ENCODE results near the gene BMP15. TPM values are rescaled to one million over a fixed set of nuclear protein-coding genes. Genes with fewer than 3 reads are reported as not detected.

The BMP15 gene
- total and polyA plus RNA-seq, 2 of the 8 experiments (the other 6 are each of a cell fraction or from before 2014, with no cell fraction given) = not detected

- no peaks in the 10 kb centered on the region for H3K79me1 ChIP-seq (ENCODE audit: low read depth, low read length)
- no peak overlapping the region for H2AK5ac ChIP-seq (ENCODE audit: low read depth, low read length)
- H4K91ac ChIP-seq (replicated peaks; ENCODE audit: insufficient read length, low read length) = no peak overlapping the region
- H3K23me2 ChIP-seq (ENCODE audit: low read depth, low read length) = no peaks in the 10 kb centered on the region
- WGBS, 2 experiments (ENCODE audit: extremely low coverage in 1 of 2, insufficient coverage in 1 of 2, insufficient read length in 1 of 2, insufficient replicate concordance in 2 of 2, low coverage in 1 of 2, low lambda C conversion rate in 2 of 2, missing lambda C conversion rate in 1 of 2) = 100% methylated on average over 1 of the region's 1 CpG; no CpG with 5 or more reads in 1 of the 2 experiments
- H3K27ac ChIP-seq (ENCODE audit: low read depth, low read length) = no peak overlapping the region
- H3K36me3 ChIP-seq (ENCODE audit: control insufficient read depth in 2 of 4, insufficient read depth in 4 of 4, low read length in 3 of 4) = no peaks in the 10 kb centered on the region
- no peak overlapping the region for H3K4me3 ChIP-seq (ENCODE audit: extremely low read depth in 1 of 4, insufficient read depth in 2 of 4, low read depth in 3 of 4, low read length in 4 of 4)
- no peak overlapping the region for H3K18ac ChIP-seq (ENCODE audit: extremely low read depth, low read length)
- no peak overlapping the region for H2BK5ac ChIP-seq (ENCODE audit: low read depth, low read length)
- CTCF ChIA-PET (ENCODE audit: partially characterized antibody) = interaction anchor here (1.0 to 1.3 kb wide), 2 partner anchors 12 to 266 kb away, joined by 3 read pairs; no protein-coding TSS in a partner anchor
- H4K8ac ChIP-seq (ENCODE audit: extremely low read depth, insufficient read depth, low read length) = no peak overlapping the region
- H3K9ac ChIP-seq (replicated peaks in 1 of 4; ENCODE audit: extremely low read depth in 1 of 4, low read depth in 3 of 4, low read length in 3 of 4) = no peak overlapping the region
- no peak overlapping the region for H3K14ac ChIP-seq (ENCODE audit: insufficient read length)
- no peaks in the 10 kb centered on the region for H3K4me1 ChIP-seq (replicated peaks in 1 of 4; ENCODE audit: control insufficient read depth in 3 of 4, insufficient read depth in 4 of 4, low read length in 3 of 4)
- H2BK15ac ChIP-seq (ENCODE audit: low read length) = no peak overlapping the region
- no peak overlapping the region for H2AFZ ChIP-seq (ENCODE audit: low read length)
- no peaks in the 10 kb centered on the region for H3K27me3 ChIP-seq (replicated peaks in 1 of 4; ENCODE audit: control insufficient read depth in 3 of 4, extremely low read depth in 1 of 4, insufficient read depth in 3 of 4, low read length in 3 of 4)
- H2BK120ac ChIP-seq (replicated peaks; ENCODE audit: low read depth, low read length) = no peak overlapping the region
- H3K56ac ChIP-seq (replicated peaks; ENCODE audit: insufficient read length, low read depth, low read length) = no peak overlapping the region
- H3K9me3 ChIP-seq (ENCODE audit: insufficient read depth in 2 of 2, low read depth in 1 of 2, low read length in 1 of 2) = no peaks in the 10 kb centered on the region
- H3K79me2 ChIP-seq (ENCODE audit: control insufficient read depth in 1 of 2, insufficient read depth in 2 of 2, low read length in 2 of 2) = no peaks in the 10 kb centered on the region
- no peak overlapping the region for H4K5ac ChIP-seq (ENCODE audit: insufficient read length, low read depth, low read length)
- no peak overlapping the region for H3K23ac ChIP-seq (ENCODE audit: insufficient read length)
- POLR2A ChIA-PET (ENCODE audit: partially characterized antibody) = no interaction called here
- FAIRE-seq (peak; percentile 75), DNase-seq (ENCODE audit: low read depth in 1 of 2, low spot score in 2 of 2) (no peak)
- TF ChIP-seq CTCF (IDR thresholded peaks at IDR 0.05; ENCODE audit: control extremely low read depth in 1 of 3, insufficient read depth in 1 of 3, low read depth in 1 of 3, low read length in 3 of 3) (no peak), PHF8 (conservative IDR thresholded peaks at IDR 0.05; ENCODE audit: low read depth, low read length) (no peak), RNF2 (IDR thresholded peaks at IDR 0.05; ENCODE audit: borderline replicate concordance, low read depth, low read length, missing control alignments, poor library complexity, severe bottlenecking) (no peak), JUND (IDR thresholded peaks at IDR 0.05; ENCODE audit: low read length) (no peak), E2F6 (IDR thresholded peaks at IDR 0.05) (no peak), MAFK (IDR thresholded peaks at IDR 0.05; ENCODE audit: low read depth, low read length) (no peak), SRF (IDR thresholded peaks at IDR 0.05; ENCODE audit: low read depth, low read length) (no peak), POLR2A (IDR thresholded peaks at IDR 0.05; ENCODE audit: control extremely low read depth in 1 of 2, low read depth in 2 of 2, low read length in 2 of 2) (no peak), POU5F1 (IDR thresholded peaks at IDR 0.05; ENCODE audit: low read depth, low read length) (no peak), KDM1A (IDR thresholded peaks at IDR 0.05; ENCODE audit: borderline replicate concordance, low read length) (no peak), HDAC2 (IDR thresholded peaks at IDR 0.05; ENCODE audit: borderline replicate concordance in 1 of 2, low read depth in 2 of 2, low read length in 2 of 2) (no peak)
- H2BK20ac ChIP-seq (ENCODE audit: low read length) = no peak overlapping the region
- no peak overlapping the region for H3K4me2 ChIP-seq (ENCODE audit: insufficient read depth in 1 of 2, low read depth in 2 of 2, low read length in 2 of 2)
- no peak overlapping the region for H2BK12ac ChIP-seq (ENCODE audit: low read depth, low read length)
- H3K4ac ChIP-seq (replicated peaks; ENCODE audit: insufficient read length, low read depth, low read length) = no peak overlapping the region
- H4K20me1 ChIP-seq (replicated peaks in 1 of 2; ENCODE audit: control insufficient read depth in 1 of 2, insufficient read depth in 2 of 2, low read length in 2 of 2) = no peaks in the 10 kb centered on the region
These were observed 43.3 kb downstream of the BMP15 start for GRCh38 chrX:50953832-50954231.

All from H1 (cell line).